GM21367 (cell line): ENCODE data around the gene ABCG1.
"Not testable (repeated sequence)": the region's sequence is repeated elsewhere in the genome, so short reads cannot be mapped to it uniquely, and the experiment has no call there.

Experiments used
- ATAC-seq: cut with Tn5 transposase; IDR thresholded peaks from one replicate; pipeline ENCODE4 v1.9.1; 2021; ENCODE audit not compliant: unreplicated experiment

ABCG1 gene

GRCh38 chr21:42288962-42289361, 70.0 kb downstream of the ABCG1 start:
- ATAC-seq = no peak

- no peak for ATAC-seq
These were observed 71.0 kb downstream of the ABCG1 start for GRCh38 chr21:42289926-42290325.

- ATAC-seq = no peak
These were observed 71.6 kb downstream of the ABCG1 start for GRCh38 chr21:42290505-42290904.

- ATAC-seq = no peak
These were observed 72.2 kb downstream of the ABCG1 start for GRCh38 chr21:42291003-42291750.

- no peak for ATAC-seq
These were observed 73.0 kb downstream of the ABCG1 start for GRCh38 chr21:42291751-42292562.

GRCh38 chr21:42292563-42293142, 73.7 kb downstream of the ABCG1 start:
- ATAC-seq = not testable (repeated sequence)

- no peak for ATAC-seq
These were observed 74.8 kb downstream of the ABCG1 start for GRCh38 chr21:42293649-42294272.

- no peak for ATAC-seq
These were observed 75.4 kb downstream of the ABCG1 start for GRCh38 chr21:42294273-42294880.

- no peak for ATAC-seq
These were observed 76.9 kb downstream of the ABCG1 start for GRCh38 chr21:42295845-42296244.

- ATAC-seq = no peak
These were observed 77.6 kb downstream of the ABCG1 start for GRCh38 chr21:42296501-42296900.

GRCh38 chr21:42297377-42297776, 78.4 kb downstream of the ABCG1 start:
- ATAC-seq = no peak

- no peak for ATAC-seq
These were observed 79.3 kb downstream of the ABCG1 start for GRCh38 chr21:42298237-42298636.

- ATAC-seq = no peak
These were observed 79.7 kb downstream of the ABCG1 start for GRCh38 chr21:42298657-42299056.

- ATAC-seq = no peak
These were observed 80.5 kb downstream of the ABCG1 start for GRCh38 chr21:42299324-42300044.

GRCh38 chr21:42300045-42300583, 81.2 kb downstream of the ABCG1 start:
- ATAC-seq = no peak

- ATAC-seq = no peak
These were observed 82.0 kb downstream of the ABCG1 start for GRCh38 chr21:42300956-42301355.

GRCh38 chr21:42301371-42302075, 82.6 kb downstream of the ABCG1 start:
- no peak for ATAC-seq

- ATAC-seq = no peak
These were observed 83.2 kb downstream of the ABCG1 start for GRCh38 chr21:42302076-42302650.

- ATAC-seq = no peak
These were observed 83.9 kb downstream of the ABCG1 start for GRCh38 chr21:42302794-42303193.
